ENCODE results near the gene DLGAP4. TPM values are rescaled to one million over a fixed set of nuclear protein-coding genes. Genes with fewer than 3 reads are reported as not detected.

DLGAP4 gene
- total and polyA plus RNA-seq, 10 of the 15 experiments (the other 5 are each of a cell fraction or from before 2014, with no cell fraction given) = 0.42 to 43.3 (median 19.0) TPM

GRCh38 chr20:36319356-36320260 lies 13.5 kb downstream of the DLGAP4 start:
- H3K36me3 ChIP-seq (ENCODE audit: control insufficient read depth in 2 of 2, insufficient read depth in 2 of 2, low read length in 1 of 2) = no peaks in the 10 kb centered on the region
- ChIA-PET SMC1A (ENCODE audit: uncharacterized antibody, unreplicated experiment) (no interaction called here), POLR2A (interaction anchor here (0.8 kb wide), 1 partner anchor 20 kb away, joined by 3 read pairs; no protein-coding TSS in a partner anchor), CTCF (no interaction called here), RAD21 (ENCODE audit: unreplicated experiment) (no interaction called here)
- no peaks in the 10 kb centered on the region for H3K9me3 ChIP-seq (replicated peaks; ENCODE audit: control insufficient read depth, insufficient read depth, low read length)
- WGBS (ENCODE audit: insufficient coverage, insufficient replicate concordance, low lambda C conversion rate, missing lambda C conversion rate) = 33% methylated on average over 9 of the region's 12 CpGs
- intact Hi-C loops (cut with micrococcal nuclease; ENCODE audit: unreplicated experiment) (no loop called here), in situ Hi-C loops (cut with MboI) (no loop called here)
- no TSS peak for BruUV-seq (replicated peaks)
- H3K4me3 ChIP-seq = no peak overlapping the region
- H3K27me3 ChIP-seq (replicated peaks in 1 of 2; ENCODE audit: control insufficient read depth in 2 of 2, insufficient read depth in 2 of 2, low read length in 1 of 2) = peaks cover 2 to 3% of the 10 kb centered on the region in 2 experiments; a peak in 3 of 4 replicates
- H3K79me2 ChIP-seq (ENCODE audit: control insufficient read depth, insufficient read depth, low read length) = no peaks in the 10 kb centered on the region
- H3K27ac ChIP-seq (ENCODE audit: control insufficient read depth, insufficient read depth) = no peak overlapping the region
- no peaks in the 10 kb centered on the region for H4K20me1 ChIP-seq (ENCODE audit: control insufficient read depth, insufficient read depth)
- FAIRE-seq (no peak), DNase-seq (ENCODE audit: low read depth, low spot score) (no peak), ATAC-seq (no peak)
- no peak overlapping the region for H3K9ac ChIP-seq (ENCODE audit: control insufficient read depth, insufficient read depth, low read length)
- H3K4me1 ChIP-seq (ENCODE audit: control insufficient read depth, insufficient read depth, low read length) = peaks cover 4% of the 10 kb centered on the region; the same call in 1 of the 2 replicates
- H3K4me2 ChIP-seq (ENCODE audit: control insufficient read depth, insufficient read depth) = no peak overlapping the region
- no peak for TF ChIP-seq BMI1 (IDR thresholded peaks at IDR 0.05; ENCODE audit: borderline replicate concordance)
- H2AFZ ChIP-seq (ENCODE audit: control insufficient read depth, low read depth, low read length) = no peak overlapping the region

- Histone ChIP-seq H3K9ac (ENCODE audit: control insufficient read depth, insufficient read depth, low read length) (no peak overlapping the region), H4K20me1 (ENCODE audit: control insufficient read depth, insufficient read depth) (no peaks in the 10 kb centered on the region), H3K36me3 (ENCODE audit: control insufficient read depth in 2 of 2, insufficient read depth in 2 of 2, low read length in 1 of 2) (no peaks in the 10 kb centered on the region), H3K4me3 (no peak overlapping the region), H2AFZ (ENCODE audit: control insufficient read depth, low read depth, low read length) (no peak overlapping the region), H3K4me1 (ENCODE audit: control insufficient read depth, insufficient read depth, low read length) (peaks cover 4% of the 10 kb centered on the region; the same call in 1 of the 2 replicates), H3K9me3 (replicated peaks; ENCODE audit: control insufficient read depth, insufficient read depth, low read length) (no peaks in the 10 kb centered on the region), H3K27me3 (replicated peaks in 1 of 2; ENCODE audit: control insufficient read depth in 2 of 2, insufficient read depth in 2 of 2, low read length in 1 of 2) (peaks cover 2 to 3% of the 10 kb centered on the region in 2 experiments; a peak in 3 of 4 replicates), H3K79me2 (ENCODE audit: control insufficient read depth, insufficient read depth, low read length) (no peaks in the 10 kb centered on the region), H3K4me2 (ENCODE audit: control insufficient read depth, insufficient read depth) (no peak overlapping the region), H3K27ac (ENCODE audit: control insufficient read depth, insufficient read depth) (no peak overlapping the region)
- ChIA-PET SMC1A (ENCODE audit: uncharacterized antibody, unreplicated experiment) (no interaction called here), POLR2A (no interaction called here), CTCF (no interaction called here), RAD21 (ENCODE audit: unreplicated experiment) (no interaction called here)
- intact Hi-C loops (cut with micrococcal nuclease; ENCODE audit: unreplicated experiment) = no loop called here
- FAIRE-seq = no peak
- 22% methylated on average over 6 of the region's 8 CpGs for WGBS (ENCODE audit: insufficient coverage, insufficient replicate concordance, low lambda C conversion rate, missing lambda C conversion rate)
- no peak for TF ChIP-seq HCFC1 (IDR thresholded peaks at IDR 0.05; ENCODE audit: low read length)
- no peak for TF ChIP-seq JUNB (IDR thresholded peaks at IDR 0.05)
- TF ChIP-seq BHLHE40 (IDR thresholded peaks at IDR 0.05; ENCODE audit: borderline replicate concordance in 1 of 2, low read depth in 2 of 2, low read length in 1 of 2) = no peak
- no peak for TF ChIP-seq POU2F2 (IDR thresholded peaks at IDR 0.05; ENCODE audit: borderline replicate concordance, low read depth, low read length)
- TF ChIP-seq PAX5 (IDR thresholded peaks at IDR 0.05; ENCODE audit: borderline replicate concordance, low read depth, low read length) = no peak
- no peak for TF ChIP-seq ZNF207 (IDR thresholded peaks at IDR 0.05; ENCODE audit: borderline replicate concordance)
- no peak for TF ChIP-seq MTA2 (IDR thresholded peaks at IDR 0.05; ENCODE audit: low read depth)
- no peak for TF ChIP-seq ZNF24 (IDR thresholded peaks at IDR 0.05)
- TF ChIP-seq IKZF1 (conservative IDR thresholded peaks at IDR 0.05) = no peak
- no peak for TF ChIP-seq YBX1 (IDR thresholded peaks at IDR 0.05)
- ATAC-seq = no peak
- BruUV-seq (replicated peaks) = no TSS peak
- DNase-seq (ENCODE audit: low read depth, low spot score) = no peak
- in situ Hi-C loops (cut with MboI) = no loop called here
Measured at GRCh38 chr20:36320261-36320897, 14.2 kb downstream of the DLGAP4 start.

Measured in GM12878 (cell line).